CD4-positive, alpha-beta T cell (primary cell): ENCODE data around the gene ASB4. TPM values are rescaled to one million over a fixed set of nuclear protein-coding genes. Genes with fewer than 3 reads are reported as not detected.

Experiments used
- ATAC-seq: fragments of 200-7000 bp; cut with Tn5 transposase; one replicate; pipeline ENCODE4 v1.10.0; 2022; ENCODE audit warnings: mild to moderate bottlenecking; ENCODE audit not compliant: poor library complexity
- CTCF ChIA-PET: fragments of 350-600 bp; sonication (Branson Sonifier 250); formaldehyde crosslinking; loops from one replicate; lab custom pipeline; 2021; ENCODE audit warnings: antibody characterized with exemption, inconsistent platforms; lab: Charles Lee
- POLR2A ChIA-PET: fragments of 350-600 bp; sonication (Branson Sonifier 250); formaldehyde crosslinking; loops from one replicate; lab custom pipeline; 2021; ENCODE audit warnings: antibody characterized with exemption, inconsistent platforms; lab: Charles Lee
- DNase-seq, 14 experiments: peaks; one replicate each; pipeline ENCODE4 v3.0.0-alpha.2; 2013 to 2020; ENCODE audit warnings: mixed read lengths in 2 of 14
- H3K27ac ChIP-seq, 2 donors: one replicate each; pipeline versions ENCODE4 v1.5.1 to v1.7.0; 2013; ENCODE audit warnings: low read length in 2 of 2, low read depth in 1 of 2, mild to moderate bottlenecking in 1 of 2
- H3K27me3 ChIP-seq, 2 experiments: 1 replicate in 1 of 2; 2 replicates in 1 of 2; pipeline versions ENCODE4 v1.6.1 to v1.7.0; 2013; ENCODE audit warnings: low read length in 2 of 2, control low read depth in 1 of 2, mild to moderate bottlenecking in 1 of 2, moderate library complexity in 1 of 2; ENCODE audit not compliant: insufficient read depth in 2 of 2, control insufficient read depth in 1 of 2
- H3K36me3 ChIP-seq: one replicate; pipeline ENCODE4 v1.6.1; 2013; ENCODE audit warnings: low read length, control low read depth; ENCODE audit not compliant: insufficient read depth
- H3K4me1 ChIP-seq: one replicate; pipeline ENCODE4 v1.6.1; 2013; ENCODE audit warnings: low read length, control low read depth; ENCODE audit not compliant: insufficient read depth
- H3K4me3 ChIP-seq: one replicate; pipeline ENCODE4 v1.5.1; 2013; ENCODE audit warnings: mild to moderate bottlenecking, low read length, moderate library complexity
- H3K9me3 ChIP-seq, 2 experiments: 1 replicate in 1 of 2; 2 replicates in 1 of 2; pipeline versions ENCODE4 v1.6.1 to v1.7.0; 2013; ENCODE audit warnings: low read length in 2 of 2, mild to moderate bottlenecking in 2 of 2, control low read depth in 1 of 2, moderate library complexity in 1 of 2; ENCODE audit not compliant: control insufficient read depth in 1 of 2, insufficient read depth in 1 of 2
- H3K27ac Mint-ChIP-seq: one replicate; pipeline ENCODE4 v1.8.0; 2020; ENCODE audit warnings: mixed read lengths
- H3K27me3 Mint-ChIP-seq: one replicate; pipeline ENCODE4 v1.8.0; 2021; ENCODE audit warnings: mixed read lengths
- H3K36me3 Mint-ChIP-seq: one replicate; pipeline ENCODE4 v1.8.0; 2021; ENCODE audit warnings: low read depth, mixed read lengths
- H3K4me1 Mint-ChIP-seq: one replicate; pipeline ENCODE4 v1.8.0; 2021; ENCODE audit warnings: low read depth, mixed read lengths
- H3K4me3 Mint-ChIP-seq: one replicate; pipeline ENCODE4 v1.8.0; 2020; ENCODE audit warnings: mild to moderate bottlenecking, mixed read lengths
- H3K9me3 Mint-ChIP-seq: one replicate; pipeline ENCODE4 v1.8.0; 2020; ENCODE audit warnings: mixed read lengths
- CTCF ChIP-seq: fragments of 200-600 bp; IDR thresholded peaks from one replicate; pipeline ENCODE4 v1.8.0; 2022; ENCODE audit warnings: antibody characterized with exemption, mild to moderate bottlenecking
- intact Hi-C, 2 experiments: fragments of 100-400 bp; cut with DNase I in 1 of 2; cut with micrococcal nuclease in 1 of 2; formaldehyde crosslinking; loops; one replicate each; pipeline versions ENCODE4 v1.15.1 to v1.9.0; 2023 to 2025; cut with DNase I, micrococcal nuclease
- total RNA-seq, 174 experiments: library from RNA in 2 of 174; stranded (reverse) in 2 of 174; gene quantifications; one replicate each; pipeline ENCODE4 v1.2.3 and lab custom pipeline; 2021 to 2026

The ASB4 gene
- total RNA-seq, 2 experiments from 2014 or later, result not detected

GRCh38 chr7:95529701-95530100 lies 44.0 kb downstream of the ASB4 start:
- Histone ChIP-seq H3K27me3 (peaks cover 0 to 2% of the 10 kb centered on the region in 2 experiments), H3K4me3 (no peak overlapping the region), H3K27ac (no peak overlapping the region), H3K4me1 (no peaks in the 10 kb centered on the region), H3K9me3 (peaks cover 0 to 5% of the 10 kb centered on the region in 2 experiments), H3K36me3 (no peaks in the 10 kb centered on the region)
- intact Hi-C loops, result no loop called here
- Mint-ChIP-seq H3K27ac (no peak overlapping the region), H3K36me3 (no peaks in the 10 kb centered on the region), H3K4me3 (no peak overlapping the region), H3K9me3 (no peaks in the 10 kb centered on the region), H3K27me3 (peaks cover 12% of the 10 kb centered on the region), H3K4me1 (no peaks in the 10 kb centered on the region)
- TF ChIP-seq CTCF, result no peak
- POLR2A ChIA-PET, result no interaction called here
- CTCF ChIA-PET, result interaction anchor here (0.6 kb wide), 1 partner anchor 288 kb away, joined by 3 read pairs; no protein-coding TSS in a partner anchor
- DNase-seq, result no peak
- no peak for ATAC-seq

- CTCF ChIA-PET, result no interaction called here
- no peaks in the 10 kb centered on the region for H3K36me3 Mint-ChIP-seq
Observed at GRCh38 chr7:95530881-95531280, 45.1 kb downstream of the ASB4 start.

GRCh38 chr7:95531605-95532219 lies 46.0 kb downstream of the ASB4 start:
- no peak overlapping the region for H3K4me3 ChIP-seq
- Mint-ChIP-seq H3K9me3 (no peaks in the 10 kb centered on the region), H3K4me3 (no peak overlapping the region), H3K27me3 (no peaks in the 10 kb centered on the region), H3K36me3 (no peaks in the 10 kb centered on the region), H3K27ac (no peak overlapping the region), H3K4me1 (no peaks in the 10 kb centered on the region)
- no peak overlapping the region for H3K27ac ChIP-seq
- intact Hi-C loops, result no loop called here
- TF ChIP-seq CTCF, result no peak
- H3K36me3 ChIP-seq, result no peaks in the 10 kb centered on the region
- peaks cover 0 to 2% of the 10 kb centered on the region in 2 experiments for H3K27me3 ChIP-seq
- H3K9me3 ChIP-seq, result peaks cover 0 to 5% of the 10 kb centered on the region in 2 experiments
- ChIA-PET POLR2A (no interaction called here), CTCF (no interaction called here)
- no peak for DNase-seq
- ATAC-seq, result no peak
- H3K4me1 ChIP-seq, result no peaks in the 10 kb centered on the region

More at GRCh38 chr7:95530881-95531280, 45.1 kb downstream of the ASB4 start:
- ATAC-seq (no peak), DNase-seq (no peak)
- no peak overlapping the region for H3K27ac ChIP-seq
- Mint-ChIP-seq H3K4me1 (no peaks in the 10 kb centered on the region), H3K4me3 (no peak overlapping the region), H3K27me3 (peaks cover 5% of the 10 kb centered on the region), H3K27ac (no peak overlapping the region), H3K9me3 (no peaks in the 10 kb centered on the region)
- TF ChIP-seq CTCF, result no peak
- no peak overlapping the region for H3K4me3 ChIP-seq
- no peaks in the 10 kb centered on the region for H3K4me1 ChIP-seq
- H3K36me3 ChIP-seq, result no peaks in the 10 kb centered on the region
- POLR2A ChIA-PET, result no interaction called here
- intact Hi-C loops, result no loop called here
- peaks cover 0 to 5% of the 10 kb centered on the region in 2 experiments for H3K9me3 ChIP-seq
- H3K27me3 ChIP-seq, result peaks cover 0 to 2% of the 10 kb centered on the region in 2 experiments
